Lower leg skin (tissue), 3 donors: Measurements from ENCODE around the gene CASP1.

ENCODE experiments used
- CTCF ChIP-seq, 3 donors: fragments of 450-650 bp; IDR thresholded peaks; one replicate each; pipeline ENCODE4 v1.5.1; 2016; ENCODE audit warnings: antibody characterized with exemption in 3 of 3, mild to moderate bottlenecking in 3 of 3, moderate library complexity in 2 of 3
- POLR2A ChIP-seq, 2 donors: fragments of 450-650 bp; IDR thresholded peaks; one replicate each; pipeline ENCODE4 v1.6.1; 2016 to 2017; ENCODE audit warnings: antibody characterized with exemption in 2 of 2, mild to moderate bottlenecking in 1 of 2, moderate library complexity in 1 of 2

DNA sequence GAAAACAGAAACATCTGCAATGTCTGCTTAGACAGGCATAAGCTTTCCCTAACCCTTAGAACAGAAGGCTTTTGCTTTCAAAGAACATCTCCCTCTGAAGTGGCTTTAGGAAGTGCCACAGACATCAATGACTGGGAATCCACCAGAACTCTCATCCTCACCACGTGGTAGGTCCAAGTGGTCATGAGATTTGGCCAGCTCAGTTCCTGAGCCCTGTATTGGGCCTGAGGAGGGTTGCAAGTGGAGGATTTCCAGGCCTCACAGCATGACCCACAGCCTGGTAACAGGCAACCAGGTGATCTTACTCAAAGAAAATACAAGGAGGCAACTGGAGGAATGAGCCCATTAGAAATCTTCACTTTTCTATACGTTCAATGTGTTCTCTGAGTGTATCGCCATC, 1.6 kb downstream of the CASP1 start:
- TF ChIP-seq CTCF (IDR thresholded peaks at IDR 0.05) (no peak), POLR2A (IDR thresholded peaks at IDR 0.05) (no peak)
